ENCODE results near the gene INSYN2A. TPM values are rescaled to one million over a fixed set of nuclear protein-coding genes. Genes with fewer than 3 reads are reported as not detected.

Gene INSYN2A
- total and polyA plus RNA-seq, 4 donors = 0.54 TPM; not detected in 3

- no peak for TF ChIP-seq ZBTB33 (IDR thresholded peaks at IDR 0.05)
- no peak for TF ChIP-seq EGR1 (IDR thresholded peaks at IDR 0.05; ENCODE audit: low read depth in 2 of 2)
- TF ChIP-seq RXRA (IDR thresholded peaks at IDR 0.05) = no peak
- TF ChIP-seq JUND (IDR thresholded peaks at IDR 0.05) = no peak
Measured at GRCh38 chr10:127153181-127153580, 43.2 kb downstream of the INSYN2A start (continued).

GRCh38 chr10:127151981-127152699 is 44.3 kb downstream of the INSYN2A start:
- 46% methylated on average over 9 of the region's 9 CpGs for WGBS
- Histone ChIP-seq H3K27ac (ENCODE audit: low read depth in 1 of 2, low read length in 2 of 2) (peak overlapping the region in 1 of 2 donors; percentile 34), H3K4me1 (ENCODE audit: control insufficient read depth in 4 of 4, insufficient read depth in 4 of 4, low read length in 3 of 4) (peaks cover 0 to 15% (median 14%) of the 10 kb centered on the region in 4 donors), H3K36me3 (ENCODE audit: control insufficient read depth in 4 of 4, insufficient read depth in 3 of 4, low read depth in 1 of 4, low read length in 3 of 4) (no peaks in the 10 kb centered on the region), H3K9me3 (ENCODE audit: control insufficient read depth in 4 of 4, low read length in 3 of 4) (no peaks in the 10 kb centered on the region), H3K27me3 (ENCODE audit: control insufficient read depth in 4 of 4, insufficient read depth in 4 of 4, low read length in 3 of 4) (no peaks in the 10 kb centered on the region), H3K4me3 (ENCODE audit: low read depth in 1 of 3, low read length in 3 of 3) (no peak overlapping the region), H3K9ac (ENCODE audit: low read depth in 1 of 2, low read length in 2 of 2) (no peak overlapping the region)
- TF ChIP-seq GABPA (IDR thresholded peaks at IDR 0.05 in 1 of 2, conservative IDR thresholded peaks at IDR 0.05 in 1 of 2) (no peak), FOXA1 (IDR thresholded peaks at IDR 0.05) (peak; percentile 90), TAF1 (conservative IDR thresholded peaks at IDR 0.05) (no peak), EGR1 (IDR thresholded peaks at IDR 0.05; ENCODE audit: low read depth in 2 of 2) (peak in 1 of 2 donors; percentile 54), ZBTB33 (IDR thresholded peaks at IDR 0.05) (peak; percentile 55), CTCF (IDR thresholded peaks at IDR 0.05; ENCODE audit: low read depth, low read length, missing input control) (no peak), NR2F2 (IDR thresholded peaks at IDR 0.05) (no peak), RXRA (IDR thresholded peaks at IDR 0.05) (peak; percentile 71 to 90), RAD21 (IDR thresholded peaks at IDR 0.05) (peak; percentile 57 to 58), HNF4A (conservative IDR thresholded peaks at IDR 0.05) (peak; percentile 56 to 76), YY1 (IDR thresholded peaks at IDR 0.05) (peak; percentile 60), ATF3 (IDR thresholded peaks at IDR 0.05) (peak; percentile 19), SP1 (IDR thresholded peaks at IDR 0.05) (peak; percentile 64), MAX (IDR thresholded peaks at IDR 0.05) (peak; percentile 71), HNF4G (IDR thresholded peaks at IDR 0.05) (no peak), JUND (IDR thresholded peaks at IDR 0.05) (peak; percentile 44 to 75), REST (IDR thresholded peaks at IDR 0.05) (peak; percentile 76), FOXA2 (IDR thresholded peaks at IDR 0.05) (peak; percentile 96)
- DNase-seq (ENCODE audit: low spot score) = no peak
